ENCODE results near the gene YBEY. TPM values are rescaled to one million over a fixed set of nuclear protein-coding genes. Genes with fewer than 3 reads are reported as not detected.
A peak's percentile ranks its signal among the peaks of the same experiment; 100 is the strongest.

Gene YBEY
- total RNA-seq, 5 donors from 2014 or later (not counting 1 experiment from before 2014, with no cell fraction given), result 10.0 to 21.2 (median 19.3) TPM

GRCh38 chr21:46323710-46324389 lies 37.7 kb downstream of the YBEY start, which contains the start of the genes C21orf58 and PCNT:
TSS of gene C21orf58 (minus strand) at chr21:46323870. CDS start at chr21:46322738, 1,132 bp downstream.
TSS of gene PCNT (plus strand) at chr21:46324156. CDS start at chr21:46324229, 73 bp downstream.
- ATAC-seq (replicated peaks in 1 of 4), result peak; percentile 82 to 86 (median 83)
- DNase-seq, result peak; percentile 89 to 99 (median 97)
- Histone ChIP-seq H3K9me3 (no peaks in the 10 kb centered on the region), H3K4me3 (ENCODE audit: control insufficient read depth in 1 of 2, extremely low read depth in 1 of 2, low read length in 1 of 2) (peak within 1 kb of the TSS; percentile 94 to 100), H3K4me1 (ENCODE audit: control insufficient read depth in 1 of 2, extremely low read depth in 1 of 2, insufficient read depth in 2 of 2, low read length in 2 of 2) (peaks cover 16 to 29% of the 10 kb centered on the region in 2 experiments), H3K27ac (ENCODE audit: low read length) (peak within 1 kb of the TSS; percentile 95), H3K36me3 (ENCODE audit: control insufficient read depth in 2 of 2, extremely low read depth in 1 of 2, insufficient read depth in 1 of 2, low read length in 1 of 2) (peaks cover 0 to 9% of the 10 kb centered on the region in 2 donors), H3K27me3 (replicated peaks in 1 of 2; ENCODE audit: control insufficient read depth in 2 of 2, extremely low read depth in 1 of 2, insufficient read depth in 2 of 2, low read length in 1 of 2) (no peaks in the 10 kb centered on the region)
- H3K27me3 Mint-ChIP-seq, result no peaks in the 10 kb centered on the region
- no peaks in the 10 kb centered on the region for H3K9me3 Mint-ChIP-seq
- H3K36me3 Mint-ChIP-seq, result peaks cover 3% of the 10 kb centered on the region
- peak within 1 kb of the TSS; percentile 92 to 95 (median 93) for H3K4me3 Mint-ChIP-seq
- H3K4me1 Mint-ChIP-seq, result peaks cover 28 to 38% (median 35%) of the 10 kb centered on the region in 3 donors
- peak within 1 kb of the TSS; percentile 98 for H3K27ac Mint-ChIP-seq
- CTCF ChIA-PET, result no interaction called here
- under 1% methylated on average over 60 of the region's 76 CpGs for WGBS (ENCODE audit: insufficient coverage)
- POLR2A ChIA-PET, result no interaction called here

GRCh38 chr21:46324390-46325072 lies 38.4 kb downstream of the YBEY start:
- peaks cover 6% of the 10 kb centered on the region for H3K36me3 Mint-ChIP-seq
- peak; percentile 81 to 84 (median 82) for ATAC-seq (replicated peaks in 1 of 4)
- H3K4me1 ChIP-seq (ENCODE audit: control insufficient read depth in 1 of 2, extremely low read depth in 1 of 2, insufficient read depth in 2 of 2, low read length in 2 of 2), result peaks cover 16 to 29% of the 10 kb centered on the region in 2 experiments
- DNase-seq, result peak; percentile 68 to 95 (median 81)
- H3K9me3 Mint-ChIP-seq, result no peaks in the 10 kb centered on the region
- H3K27ac ChIP-seq (ENCODE audit: low read length), result peak overlapping the region; percentile 95
- no peaks in the 10 kb centered on the region for H3K9me3 ChIP-seq
- under 1% methylated on average over 98 of the region's 98 CpGs for WGBS (ENCODE audit: insufficient coverage)
- H3K36me3 ChIP-seq (ENCODE audit: control insufficient read depth in 2 of 2, extremely low read depth in 1 of 2, insufficient read depth in 1 of 2, low read length in 1 of 2), result peaks cover 2 to 16% of the 10 kb centered on the region in 2 donors
- H3K4me3 Mint-ChIP-seq, result peak overlapping the region; percentile 92 to 95 (median 93)
- peaks cover 28 to 38% (median 38%) of the 10 kb centered on the region in 3 donors for H3K4me1 Mint-ChIP-seq
- H3K27me3 Mint-ChIP-seq, result no peaks in the 10 kb centered on the region
- peak overlapping the region; percentile 94 to 100 for H3K4me3 ChIP-seq (ENCODE audit: control insufficient read depth in 1 of 2, extremely low read depth in 1 of 2, low read length in 1 of 2)
- ChIA-PET CTCF (interaction anchor here in 1 of 2 donors (0.6 kb wide), 1 partner anchor 147 kb away, joined by 4 read pairs; no protein-coding TSS in a partner anchor), POLR2A (no interaction called here)
- H3K27ac Mint-ChIP-seq, result peak overlapping the region in 1 of 2 donors; percentile 98
- H3K27me3 ChIP-seq (replicated peaks in 1 of 2; ENCODE audit: control insufficient read depth in 2 of 2, extremely low read depth in 1 of 2, insufficient read depth in 2 of 2, low read length in 1 of 2), result no peaks in the 10 kb centered on the region

- ChIA-PET CTCF (interaction anchor here (0.6 to 0.8 kb wide), 3 partner anchors 84 to 301 kb away, joined by 3 to 4 read pairs (median 3); no protein-coding TSS in a partner anchor), POLR2A (interaction anchor here in 1 of 2 donors (0.7 kb wide), 1 partner anchor 331 kb away, joined by 4 read pairs; no protein-coding TSS in a partner anchor)
- Mint-ChIP-seq H3K9me3 (no peaks in the 10 kb centered on the region), H3K4me1 (peaks cover 28 to 38% (median 38%) of the 10 kb centered on the region in 3 donors), H3K36me3 (peaks cover 6% of the 10 kb centered on the region), H3K27ac (peak overlapping the region; percentile 71 to 79), H3K4me3 (peak overlapping the region; percentile 83 to 93 (median 83)), H3K27me3 (no peaks in the 10 kb centered on the region)
- peak in 2 of 4 experiments; percentile 7 to 8 for ATAC-seq (replicated peaks in 1 of 4)
- H3K4me1 ChIP-seq (ENCODE audit: control insufficient read depth in 1 of 2, extremely low read depth in 1 of 2, insufficient read depth in 2 of 2, low read length in 2 of 2), result peaks cover 16 to 29% of the 10 kb centered on the region in 2 experiments
- peak in 22 of 35 experiments; percentile 3 to 51 (median 16) for DNase-seq
- H3K36me3 ChIP-seq (ENCODE audit: control insufficient read depth in 2 of 2, extremely low read depth in 1 of 2, insufficient read depth in 1 of 2, low read length in 1 of 2), result peaks cover 2 to 23% of the 10 kb centered on the region in 2 donors
- no peaks in the 10 kb centered on the region for H3K9me3 ChIP-seq
- no peak overlapping the region for H3K27ac ChIP-seq (ENCODE audit: low read length)
- peak overlapping the region; percentile 67 to 100 for H3K4me3 ChIP-seq (ENCODE audit: control insufficient read depth in 1 of 2, extremely low read depth in 1 of 2, low read length in 1 of 2)
- WGBS (ENCODE audit: insufficient coverage), result 15% methylated on average over 43 of the region's 43 CpGs
- H3K27me3 ChIP-seq (replicated peaks in 1 of 2; ENCODE audit: control insufficient read depth in 2 of 2, extremely low read depth in 1 of 2, insufficient read depth in 2 of 2, low read length in 1 of 2), result no peaks in the 10 kb centered on the region
Observed at GRCh38 chr21:46325073-46325912, 39.2 kb downstream of the YBEY start.

GRCh38 chr21:46326110-46326703 lies 40.1 kb downstream of the YBEY start:
- DNase-seq (no peak), ATAC-seq (replicated peaks in 1 of 4) (no peak)
- Histone ChIP-seq H3K27me3 (replicated peaks in 1 of 2; ENCODE audit: control insufficient read depth in 2 of 2, extremely low read depth in 1 of 2, insufficient read depth in 2 of 2, low read length in 1 of 2) (no peaks in the 10 kb centered on the region), H3K36me3 (ENCODE audit: control insufficient read depth in 2 of 2, extremely low read depth in 1 of 2, insufficient read depth in 1 of 2, low read length in 1 of 2) (peaks cover 2 to 27% of the 10 kb centered on the region in 2 donors), H3K4me3 (ENCODE audit: control insufficient read depth in 1 of 2, extremely low read depth in 1 of 2, low read length in 1 of 2) (no peak overlapping the region), H3K9me3 (no peaks in the 10 kb centered on the region), H3K27ac (ENCODE audit: low read length) (no peak overlapping the region), H3K4me1 (ENCODE audit: control insufficient read depth in 1 of 2, extremely low read depth in 1 of 2, insufficient read depth in 2 of 2, low read length in 2 of 2) (peaks cover 16 to 29% of the 10 kb centered on the region in 2 experiments)
- H3K9me3 Mint-ChIP-seq, result no peaks in the 10 kb centered on the region
- ChIA-PET CTCF (interaction anchor here in 1 of 2 donors (0.8 kb wide), 1 partner anchor 300 kb away, joined by 3 read pairs; no protein-coding TSS in a partner anchor), POLR2A (no interaction called here)
- peaks cover 28 to 36% (median 31%) of the 10 kb centered on the region in 3 donors for H3K4me1 Mint-ChIP-seq
- H3K4me3 Mint-ChIP-seq, result peak overlapping the region in 2 of 3 donors; percentile 83 to 93
- WGBS (ENCODE audit: insufficient coverage), result 100% methylated on average over 7 of the region's 15 CpGs
- H3K27ac Mint-ChIP-seq, result peak overlapping the region in 1 of 2 donors; percentile 31
- peaks cover 11% of the 10 kb centered on the region for H3K36me3 Mint-ChIP-seq
- no peaks in the 10 kb centered on the region for H3K27me3 Mint-ChIP-seq

GRCh38 chr21:46327711-46328110 lies 41.6 kb downstream of the YBEY start:
- Mint-ChIP-seq H3K27ac (no peak overlapping the region), H3K9me3 (no peaks in the 10 kb centered on the region), H3K4me3 (no peak overlapping the region), H3K4me1 (peaks cover 17 to 21% (median 19%) of the 10 kb centered on the region in 3 donors), H3K27me3 (no peaks in the 10 kb centered on the region), H3K36me3 (peaks cover 16% of the 10 kb centered on the region)
- ATAC-seq (replicated peaks in 1 of 4) (no peak), DNase-seq (no peak)
- no peaks in the 10 kb centered on the region for H3K27me3 ChIP-seq (replicated peaks in 1 of 2; ENCODE audit: control insufficient read depth in 2 of 2, extremely low read depth in 1 of 2, insufficient read depth in 2 of 2, low read length in 1 of 2)
- CTCF ChIA-PET, result no interaction called here
- H3K27ac ChIP-seq (ENCODE audit: low read length), result no peak overlapping the region
- no peaks in the 10 kb centered on the region for H3K9me3 ChIP-seq
- H3K36me3 ChIP-seq (ENCODE audit: control insufficient read depth in 2 of 2, extremely low read depth in 1 of 2, insufficient read depth in 1 of 2, low read length in 1 of 2), result peaks cover 2 to 30% of the 10 kb centered on the region in 2 donors
- no peak overlapping the region for H3K4me3 ChIP-seq (ENCODE audit: control insufficient read depth in 1 of 2, extremely low read depth in 1 of 2, low read length in 1 of 2)
- H3K4me1 ChIP-seq (ENCODE audit: control insufficient read depth in 1 of 2, extremely low read depth in 1 of 2, insufficient read depth in 2 of 2, low read length in 2 of 2), result peaks cover 8 to 18% of the 10 kb centered on the region in 2 experiments
- POLR2A ChIA-PET, result no interaction called here
- WGBS (ENCODE audit: insufficient coverage), result 97% methylated on average over 3 of the region's 4 CpGs

Measured in T-cell (primary cell).